IMR-90 (cell line): ENCODE results near the gene IFNLR1.

Source experiments
- BHLHE40 ChIP-seq: fragments of 150-350 bp; IDR thresholded peaks from 2 replicates; pipeline ENCODE4 v1.6.1; 2016; ENCODE audit warnings: mild to moderate bottlenecking, low read depth, low read length
- CEBPB ChIP-seq: IDR thresholded peaks from 2 replicates; pipeline ENCODE4 v1.6.1; 2012; ENCODE audit warnings: low read depth, low read length, improper control_type of control experiment
- CTCF ChIP-seq: conservative IDR thresholded peaks from 2 replicates; pipeline ENCODE4 v1.5.1; 2012; ENCODE audit warnings: mild to moderate bottlenecking, low read depth, low read length, improper control_type of control experiment
- MAFK ChIP-seq: IDR thresholded peaks from 2 replicates; pipeline ENCODE4 v1.6.1; 2012; ENCODE audit warnings: low read depth, low read length, improper control_type of control experiment
- MAZ ChIP-seq: IDR thresholded peaks from 2 replicates; pipeline ENCODE4 v1.6.1; 2012; ENCODE audit warnings: low read depth, mild to moderate bottlenecking, low read length, improper control_type of control experiment, moderate library complexity, borderline replicate concordance
- POLR2A ChIP-seq: IDR thresholded peaks from 2 replicates; pipeline ENCODE4 v1.6.1; 2012; ENCODE audit warnings: mild to moderate bottlenecking, low read depth, low read length
- RAD21 ChIP-seq: IDR thresholded peaks from 2 replicates; pipeline ENCODE4 v1.6.1; 2012; ENCODE audit warnings: low read length, improper control_type of control experiment
- RCOR1 ChIP-seq: IDR thresholded peaks from 2 replicates; pipeline ENCODE4 v1.6.1; 2012; ENCODE audit warnings: mild to moderate bottlenecking, low read length, improper control_type of control experiment; ENCODE audit not compliant: insufficient replicate concordance
- RFX5 ChIP-seq: IDR thresholded peaks from 2 replicates; pipeline ENCODE4 v1.8.0; 2012; ENCODE audit warnings: low read depth, mild to moderate bottlenecking, low read length, moderate library complexity
- SMC3 ChIP-seq: fragments of 150-350 bp; IDR thresholded peaks from 2 replicates; pipeline ENCODE4 v1.6.1; 2016; ENCODE audit warnings: low read depth, mild to moderate bottlenecking, antibody characterized with exemption, low read length, moderate library complexity
- USF2 ChIP-seq: fragments of 150-350 bp; IDR thresholded peaks from 2 replicates; pipeline ENCODE4 v1.6.1; 2017; ENCODE audit warnings: mild to moderate bottlenecking, antibody characterized with exemption, low read length, low read depth

- TF ChIP-seq CEBPB (no peak), CTCF (no peak), SMC3 (no peak), RFX5 (no peak), POLR2A (no peak), BHLHE40 (0 out of 2 replicates have a peak, but pooled peaks have one; percentile 49), USF2 (peak; percentile 80), RAD21 (no peak), MAFK (no peak), RCOR1 (no peak), MAZ (no peak)
These were observed 60.9 kb downstream of the IFNLR1 start for GRCh38 chr1:24126018-24126671.
